VCaP (cell line): ENCODE measurements around the gene GALK2.

Source experiments
- H3K27ac ChIP-seq: fragments of 450-650 bp; 2 replicates; pipeline ENCODE4 v1.5.1; 2017
- CTCF ChIP-seq: fragments of 450-650 bp; conservative IDR thresholded peaks from 2 replicates; pipeline ENCODE4 v1.5.1; 2017; ENCODE audit warnings: mild to moderate bottlenecking, moderate library complexity

Gene GALK2

GRCh38 chr15:49308686-49309085 lies 138.6 kb downstream of the GALK2 start:
- no peak overlapping the region for H3K27ac ChIP-seq

GRCh38 chr15:49309889-49310288 lies 139.8 kb downstream of the GALK2 start:
- no peak for TF ChIP-seq CTCF
- H3K27ac ChIP-seq, result no peak overlapping the region

More at GRCh38 chr15:49308686-49309085, 138.6 kb downstream of the GALK2 start:
- TF ChIP-seq CTCF, result no peak

- H3K27ac ChIP-seq, result no peak overlapping the region
- TF ChIP-seq CTCF, result no peak
These were observed 143.6 kb downstream of the GALK2 start for GRCh38 chr15:49313650-49314049.

- no peak for TF ChIP-seq CTCF
- no peak overlapping the region for H3K27ac ChIP-seq
These were observed 144.7 kb downstream of the GALK2 start for GRCh38 chr15:49314716-49315115.

GRCh38 chr15:49315391-49315823 lies 145.4 kb downstream of the GALK2 start:
- no peak overlapping the region for H3K27ac ChIP-seq
- no peak for TF ChIP-seq CTCF

GRCh38 chr15:49320351-49320750 lies 150.3 kb downstream of the GALK2 start:
- no peak for TF ChIP-seq CTCF

GRCh38 chr15:49323207-49323606 lies 153.2 kb downstream of the GALK2 start:
- TF ChIP-seq CTCF, result no peak
- no peak overlapping the region for H3K27ac ChIP-seq

More at GRCh38 chr15:49320351-49320750, 150.3 kb downstream of the GALK2 start:
- H3K27ac ChIP-seq, result no peak overlapping the region

GRCh38 chr15:49327927-49328326 lies 157.9 kb downstream of the GALK2 start:
- no peak for TF ChIP-seq CTCF
- no peak overlapping the region for H3K27ac ChIP-seq
